HG03439 (cell line): ENCODE measurements around the gene PLEKHH1.
A peak's percentile ranks its signal among the peaks of the same experiment; 100 is the strongest.

ENCODE experiments used
- ATAC-seq: cut with Tn5 transposase; IDR thresholded peaks from one replicate; pipeline ENCODE4 v1.9.1; 2021; ENCODE audit warnings: mild to moderate bottlenecking, moderate library complexity; ENCODE audit not compliant: unreplicated experiment

PLEKHH1 gene

GRCh38 chr14:67510121-67510520 is 23.0 kb upstream of the PLEKHH1 start:
- ATAC-seq = no peak

GRCh38 chr14:67510836-67511235 is 22.3 kb upstream of the PLEKHH1 start:
- ATAC-seq = no peak

- ATAC-seq = no peak
Measured at GRCh38 chr14:67512463-67513310, 20.4 kb upstream of the PLEKHH1 start.

GRCh38 chr14:67513631-67514108 is 19.4 kb upstream of the PLEKHH1 start:
- ATAC-seq = no peak

GRCh38 chr14:67514203-67514607 is 18.9 kb upstream of the PLEKHH1 start:
- no peak for ATAC-seq

GRCh38 chr14:67514650-67515385 is 18.3 kb upstream of the PLEKHH1 start:
- ATAC-seq = peak; percentile 38

- ATAC-seq = peak; percentile 50
Measured at GRCh38 chr14:67515386-67516079, 17.6 kb upstream of the PLEKHH1 start.

GRCh38 chr14:67516676-67517075 is 16.4 kb upstream of the PLEKHH1 start:
- ATAC-seq = no peak

GRCh38 chr14:67517083-67517482 is 16.0 kb upstream of the PLEKHH1 start:
- ATAC-seq = no peak

GRCh38 chr14:67519406-67519805 is 13.7 kb upstream of the PLEKHH1 start:
- ATAC-seq = no peak

- no peak for ATAC-seq
Measured at GRCh38 chr14:67520482-67520881, 12.6 kb upstream of the PLEKHH1 start.

GRCh38 chr14:67522270-67522669 is 10.8 kb upstream of the PLEKHH1 start:
- ATAC-seq = no peak

- no peak for ATAC-seq
Measured at GRCh38 chr14:67523764-67524633, 9.1 kb upstream of the PLEKHH1 start.

GRCh38 chr14:67524634-67524963 is 8.5 kb upstream of the PLEKHH1 start:
- no peak for ATAC-seq

- no peak for ATAC-seq
Measured at GRCh38 chr14:67525389-67525788, 7.7 kb upstream of the PLEKHH1 start.

- no peak for ATAC-seq
Measured at GRCh38 chr14:67526181-67526580, 6.9 kb upstream of the PLEKHH1 start.

- no peak for ATAC-seq
Measured at GRCh38 chr14:67526676-67527459, 6.2 kb upstream of the PLEKHH1 start.

GRCh38 chr14:67527756-67528155 is 5.3 kb upstream of the PLEKHH1 start:
- no peak for ATAC-seq

- no peak for ATAC-seq
Measured at GRCh38 chr14:67528276-67528675, 4.8 kb upstream of the PLEKHH1 start.
